HepG2 (cell line): Measurements from ENCODE around the gene DSCAML1.

Experiments used
- HCFC1 ChIP-seq: fragments of 150-350 bp; IDR thresholded peaks from 2 replicates; pipeline ENCODE4 v1.6.1; 2014; ENCODE audit warnings: low read depth, low read length
- HDAC6 ChIP-seq: fragments of 200-600 bp; sonication (generic); IDR thresholded peaks from 2 replicates; pipeline ENCODE4 v1.7.0; 2017; ENCODE audit warnings: mild to moderate bottlenecking, antibody characterized with exemption, low read length, low read depth
- NONO ChIP-seq, 2 experiments: fragments of 450-650 bp in 1 of 2; sonication (generic) in 1 of 2; formaldehyde crosslinking in 1 of 2; IDR thresholded peaks in 1 of 2; conservative IDR thresholded peaks in 1 of 2; 2 replicates each; pipeline versions ENCODE4 v1.6.1 to v1.8.0; 2017 to 2022; ENCODE audit warnings: mild to moderate bottlenecking in 1 of 2, missing genetic modification reagents in 1 of 2, moderate library complexity in 1 of 2
- STAG1 ChIP-seq: sonication (generic); formaldehyde crosslinking; IDR thresholded peaks from 2 replicates; pipeline ENCODE4 v1.4.0; 2020; ENCODE audit warnings: missing genetic modification reagents

- TF ChIP-seq STAG1 (CRISPR knock-in tag) (no peak), HCFC1 (no peak), NONO (IDR thresholded peaks at IDR 0.05) (no peak), NONO (CRISPR knock-in tag; conservative IDR thresholded peaks at IDR 0.05) (no peak), HDAC6 (no peak)
Observed at GRCh38 chr11:117687776-117688175, 109.2 kb downstream of the DSCAML1 start.
